Activated naive CD4-positive, alpha-beta T cell treated with anti-CD3 and anti-CD28 coated beads for 36 hours (primary cell): Measurements from ENCODE around the gene ZNF460. TPM values are rescaled to one million over a fixed set of nuclear protein-coding genes. Genes with fewer than 3 reads are reported as not detected.
A peak's percentile ranks its signal among the peaks of the same experiment; 100 is the strongest.

Experiments used
- CTCF ChIA-PET: fragments of 350-600 bp; sonication (Branson Sonifier 250); formaldehyde crosslinking; loops from one replicate; lab custom pipeline; 2021; ENCODE audit warnings: antibody characterized with exemption; lab: Charles Lee
- DNase-seq: peaks from one replicate; pipeline ENCODE4 v3.0.0-alpha.2; 2020
- H3K27ac Mint-ChIP-seq: one replicate; pipeline ENCODE4 v1.8.0; 2021; ENCODE audit warnings: mild to moderate bottlenecking, mixed read lengths
- H3K27me3 Mint-ChIP-seq: one replicate; pipeline ENCODE4 v1.8.0; 2021; ENCODE audit warnings: low read depth, mixed read lengths
- H3K36me3 Mint-ChIP-seq: one replicate; pipeline ENCODE4 v1.8.0; 2021; ENCODE audit warnings: low read depth, mixed read lengths
- H3K4me1 Mint-ChIP-seq: one replicate; pipeline ENCODE4 v1.8.0; 2021; ENCODE audit warnings: low read depth, mixed read lengths
- H3K4me3 Mint-ChIP-seq: one replicate; pipeline ENCODE4 v1.8.0; 2021; ENCODE audit warnings: mild to moderate bottlenecking, moderate library complexity, mixed read lengths
- H3K9me3 Mint-ChIP-seq: one replicate; pipeline ENCODE4 v1.8.0; 2021; ENCODE audit warnings: mixed read lengths
- intact Hi-C: fragments of 100-400 bp; cut with micrococcal nuclease; formaldehyde crosslinking; loops from one replicate; pipeline ENCODE4 v1.15.1; 2023
- total RNA-seq, 2 experiments: library from RNA; stranded (reverse); gene quantifications; one replicate each; pipeline ENCODE4 v1.2.3, GENCODE V29; 2021

ZNF460 gene
- total RNA-seq, 2 experiments from 2014 or later: 61.4 to 63.3 TPM

DNA sequence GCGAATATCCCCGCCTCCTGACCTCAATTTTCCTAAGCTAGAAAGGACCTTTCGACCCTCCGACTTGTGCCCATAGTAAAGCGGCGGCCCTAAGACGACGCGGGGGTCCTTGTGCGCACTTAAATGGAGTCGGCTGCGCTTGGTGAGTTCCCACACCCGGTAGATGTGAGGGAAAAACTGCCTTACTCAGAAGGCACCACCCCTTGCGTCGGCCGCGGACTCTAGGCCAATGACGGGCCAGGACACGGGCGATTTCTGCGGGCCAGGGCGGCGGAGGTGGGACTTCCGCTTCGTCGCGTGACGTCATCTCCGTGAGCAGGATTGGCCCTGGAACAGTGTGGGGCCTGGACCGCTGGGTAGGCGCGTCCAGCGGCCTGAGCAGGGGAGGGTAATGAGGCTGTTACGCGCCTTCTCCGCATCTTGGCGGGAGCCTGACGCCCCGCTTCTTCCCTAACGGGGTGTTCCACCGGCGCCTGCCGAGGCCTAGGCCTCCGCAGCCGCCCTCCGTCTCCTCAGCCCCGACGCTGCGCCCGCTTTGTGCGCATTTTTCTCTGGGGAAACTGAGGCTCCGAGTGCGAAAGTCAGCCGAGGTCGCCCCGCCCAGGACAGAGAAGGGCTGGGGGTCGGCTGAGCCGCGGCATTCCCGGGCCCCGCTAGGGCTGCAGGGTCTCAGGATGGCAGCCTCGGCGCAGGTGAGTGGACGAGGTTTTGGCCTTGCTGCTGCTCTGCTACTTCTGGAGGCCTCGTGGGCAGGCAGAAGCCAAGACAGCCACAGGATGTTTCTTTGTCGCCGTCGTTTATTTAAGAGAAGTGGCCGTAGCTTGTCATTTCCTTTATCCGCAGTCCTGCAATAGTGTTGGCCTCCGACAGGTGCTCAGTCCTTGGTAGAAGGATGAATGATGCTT lies 40.1 kb downstream of the ZNF460 start, which contains the start of gene ZNF543:
Gene ZNF543, plus strand, starts transcription at position 293 of the 905 bp plus-strand sequence. Its CDS starts 382 bp downstream, at position 675.
- peaks cover 58% of the 10 kb centered on the region for H3K36me3 Mint-ChIP-seq
- H3K9me3 Mint-ChIP-seq: peaks cover 31% of the 10 kb centered on the region
- DNase-seq: peak; percentile 95
- CTCF ChIA-PET: no interaction called here
- intact Hi-C loops: loop anchor here (1.0 to 2.0 kb wide), 4 partner anchors 42 to 80 kb away; partner anchors contain the start of genes TRAPPC2B, ZNF547, ZNF548 and ZNF805
- H3K27ac Mint-ChIP-seq: peak within 1 kb of the TSS; percentile 84
- H3K4me1 Mint-ChIP-seq: peaks cover 21% of the 10 kb centered on the region
- peak within 1 kb of the TSS; percentile 84 for H3K4me3 Mint-ChIP-seq
- peaks cover 27% of the 10 kb centered on the region for H3K27me3 Mint-ChIP-seq

- intact Hi-C loops: loop anchor here (2.0 kb wide), 1 partner anchor 42 kb away; no protein-coding TSS in a partner anchor
- Mint-ChIP-seq H3K36me3 (peaks cover 58% of the 10 kb centered on the region), H3K9me3 (peaks cover 29% of the 10 kb centered on the region), H3K27ac (peak overlapping the region; percentile 22), H3K4me3 (peak overlapping the region; percentile 84), H3K27me3 (peaks cover 20% of the 10 kb centered on the region), H3K4me1 (peaks cover 21% of the 10 kb centered on the region)
- CTCF ChIA-PET: no interaction called here
- DNase-seq: no peak
Observed at GRCh38 chr19:57321116-57321515, 40.8 kb downstream of the ZNF460 start.

DNA sequence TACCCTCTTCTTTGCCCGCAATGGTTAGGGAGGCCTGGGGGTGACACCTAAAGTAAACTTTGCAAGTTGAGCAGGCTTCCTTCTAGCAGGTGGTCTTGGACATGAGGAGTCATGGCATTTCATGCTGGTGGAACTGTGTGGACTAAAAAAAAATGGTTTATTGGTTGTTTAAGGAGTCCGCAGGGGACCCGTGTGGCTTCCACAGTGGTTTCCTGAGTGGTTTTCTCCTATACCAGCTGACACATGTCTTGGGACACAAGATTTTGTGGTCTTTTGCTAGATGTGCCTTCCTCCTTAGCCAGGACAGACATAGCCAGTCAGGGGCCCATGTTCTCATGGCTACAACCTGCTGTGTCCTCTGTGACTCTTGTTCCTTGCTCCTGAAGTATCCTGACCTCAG lies 41.5 kb downstream of the ZNF460 start:
- CTCF ChIA-PET: no interaction called here
- no peak overlapping the region for H3K27ac Mint-ChIP-seq
- intact Hi-C loops: loop anchor here (2.0 kb wide), 1 partner anchor 43 kb away; no protein-coding TSS in a partner anchor

DNA sequence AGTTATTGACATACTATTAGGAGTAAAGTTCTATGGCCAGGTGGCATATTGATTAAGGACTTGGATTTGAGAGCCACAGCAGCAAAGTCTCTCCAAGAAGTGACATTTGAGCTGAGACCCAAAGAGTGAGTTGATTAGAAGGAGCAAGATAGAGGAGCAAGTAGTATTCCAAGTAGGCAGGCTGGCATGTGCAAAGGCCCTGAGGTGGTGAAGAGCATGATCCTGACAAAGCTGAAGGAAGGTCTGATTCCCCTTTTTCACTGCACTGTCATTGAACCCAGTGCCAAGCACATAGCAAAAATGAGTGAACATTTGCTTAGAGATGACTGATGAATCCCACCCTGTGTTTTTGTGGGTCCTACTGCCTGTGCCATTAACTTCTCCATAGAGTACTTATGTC lies 44.7 kb downstream of the ZNF460 start:
- Mint-ChIP-seq H3K27me3 (no peaks in the 10 kb centered on the region), H3K9me3 (peaks cover 52% of the 10 kb centered on the region), H3K36me3 (peaks cover 91% of the 10 kb centered on the region), H3K4me3 (no peak overlapping the region), H3K27ac (no peak overlapping the region), H3K4me1 (peaks cover 19% of the 10 kb centered on the region)
- CTCF ChIA-PET: no interaction called here
- intact Hi-C loops: no loop called here
- no peak for DNase-seq

More for the DNA sequence above, 41.5 kb downstream of the ZNF460 start:
- H3K9me3 Mint-ChIP-seq: peaks cover 25% of the 10 kb centered on the region
- no peak for DNase-seq
- H3K36me3 Mint-ChIP-seq: peaks cover 63% of the 10 kb centered on the region
- peak overlapping the region; percentile 84 for H3K4me3 Mint-ChIP-seq
- H3K27me3 Mint-ChIP-seq: peaks cover 15% of the 10 kb centered on the region
- H3K4me1 Mint-ChIP-seq: peaks cover 21% of the 10 kb centered on the region

DNA sequence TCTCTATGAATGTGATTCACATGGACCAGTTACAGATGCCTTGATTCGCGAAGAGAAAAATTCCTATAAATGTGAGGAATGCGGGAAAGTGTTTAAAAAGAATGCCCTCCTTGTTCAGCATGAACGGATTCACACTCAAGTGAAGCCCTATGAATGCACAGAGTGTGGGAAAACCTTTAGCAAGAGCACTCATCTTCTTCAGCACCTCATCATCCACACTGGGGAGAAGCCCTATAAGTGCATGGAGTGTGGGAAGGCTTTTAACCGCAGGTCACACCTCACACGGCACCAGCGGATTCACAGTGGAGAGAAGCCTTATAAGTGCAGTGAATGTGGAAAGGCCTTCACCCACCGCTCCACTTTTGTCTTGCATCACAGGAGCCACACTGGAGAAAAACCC lies 47.7 kb downstream of the ZNF460 start:
- Mint-ChIP-seq H3K9me3 (peaks cover 54% of the 10 kb centered on the region), H3K4me1 (no peaks in the 10 kb centered on the region), H3K27me3 (no peaks in the 10 kb centered on the region), H3K4me3 (no peak overlapping the region), H3K36me3 (peaks cover 77% of the 10 kb centered on the region), H3K27ac (peak overlapping the region; percentile 61)
- DNase-seq: no peak
- CTCF ChIA-PET: no interaction called here
- intact Hi-C loops: no loop called here

GRCh38 chr19:57334191-57334590 lies 53.9 kb downstream of the ZNF460 start:
- intact Hi-C loops: no loop called here
- no peaks in the 10 kb centered on the region for H3K4me1 Mint-ChIP-seq
- H3K27me3 Mint-ChIP-seq: no peaks in the 10 kb centered on the region
- H3K27ac Mint-ChIP-seq: no peak overlapping the region
- H3K4me3 Mint-ChIP-seq: no peak overlapping the region
- H3K9me3 Mint-ChIP-seq: peaks cover 44% of the 10 kb centered on the region
- peaks cover 31% of the 10 kb centered on the region for H3K36me3 Mint-ChIP-seq
- CTCF ChIA-PET: no interaction called here
- no peak for DNase-seq

DNA sequence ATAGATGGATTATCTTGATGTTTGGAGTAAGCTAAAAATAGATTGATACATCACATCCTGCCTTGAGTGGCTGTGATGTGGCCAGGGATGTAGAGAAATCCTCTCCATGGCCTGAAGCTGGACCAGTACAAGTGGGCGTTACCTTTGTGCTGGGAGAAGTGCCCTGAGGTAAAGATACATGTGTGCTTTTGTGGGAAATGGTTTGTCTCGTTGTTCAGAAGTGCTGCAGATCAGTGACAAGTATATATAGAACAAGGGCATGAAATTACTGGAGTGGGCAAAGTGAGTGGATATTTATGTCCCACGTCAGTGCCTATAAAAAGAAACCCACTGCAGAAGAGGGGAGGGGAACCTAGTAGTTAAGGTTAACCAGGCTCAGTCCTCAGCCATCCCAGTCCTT lies 58.6 kb downstream of the ZNF460 start:
- CTCF ChIA-PET: interaction anchor here (0.6 kb wide), 1 partner anchor 143 kb away, joined by 4 read pairs; no protein-coding TSS in a partner anchor
- intact Hi-C loops: no loop called here
- DNase-seq: no peak
- Mint-ChIP-seq H3K9me3 (peaks cover 40% of the 10 kb centered on the region), H3K4me3 (no peak overlapping the region), H3K36me3 (peaks cover 21% of the 10 kb centered on the region), H3K27me3 (no peaks in the 10 kb centered on the region), H3K4me1 (no peaks in the 10 kb centered on the region), H3K27ac (no peak overlapping the region)

GRCh38 chr19:57342582-57342981 lies 62.3 kb downstream of the ZNF460 start:
- H3K27ac Mint-ChIP-seq: no peak overlapping the region
- CTCF ChIA-PET: no interaction called here

More at GRCh38 chr19:57342582-57342981, 62.3 kb downstream of the ZNF460 start:
- intact Hi-C loops: no loop called here
- H3K27me3 Mint-ChIP-seq: no peaks in the 10 kb centered on the region
- H3K4me3 Mint-ChIP-seq: no peak overlapping the region
- H3K4me1 Mint-ChIP-seq: no peaks in the 10 kb centered on the region
- no peak for DNase-seq
- peaks cover 33% of the 10 kb centered on the region for H3K9me3 Mint-ChIP-seq
- H3K36me3 Mint-ChIP-seq: peaks cover 10% of the 10 kb centered on the region

Other genes starting within 250 kb of the ZNF460 start
- not detected for gene USP29, start 160.5 kb upstream of the ZNF460 start, total RNA-seq
- not detected for gene ZIM3, start 135.3 kb upstream of the ZNF460 start, total RNA-seq
- gene DUXA, start 113.0 kb upstream of the ZNF460 start, total RNA-seq: not detected
- 10 to 100 TPM; 18.4 to 18.5 TPM for gene ZNF264, start 89.0 kb upstream of the ZNF460 start, total RNA-seq
- gene AURKC, start 49.5 kb upstream of the ZNF460 start, total RNA-seq: 1 to 10 TPM in 1 of 2 experiments, under 1 TPM in 1; 0.40 to 1.2 TPM
- 1 to 10 TPM; 6.0 to 6.5 TPM for gene ZNF805, start 39.9 kb upstream of the ZNF460 start, total RNA-seq
- gene ZNF543, start 40.0 kb downstream of the ZNF460 start, total RNA-seq: 1 to 10 TPM; 3.2 to 3.5 TPM
- gene ZNF304, start 70.8 kb downstream of the ZNF460 start, total RNA-seq: 1 to 10 TPM; 3.3 to 3.6 TPM
- gene TRAPPC2B, start 83.1 kb downstream of the ZNF460 start, total RNA-seq: 1 to 10 TPM; 3.1 to 3.4 TPM
- gene ZNF547, start 83.1 kb downstream of the ZNF460 start, total RNA-seq: 1 to 10 TPM in 1 of 2 experiments, under 1 TPM in 1; 0.84 to 1.3 TPM
- gene ZNF548, start 109.4 kb downstream of the ZNF460 start, total RNA-seq: 10 to 100 TPM; 11.9 to 13.3 TPM
- 1 to 10 TPM; 4.6 to 6.3 TPM for gene ZNF17, start 130.7 kb downstream of the ZNF460 start, total RNA-seq
- gene ZNF749, start 154.8 kb downstream of the ZNF460 start, total RNA-seq: 1 to 10 TPM; 8.2 to 9.9 TPM
- gene VN1R1, start 176.7 kb downstream of the ZNF460 start, total RNA-seq: under 1 TPM; 0.15 to 0.19 TPM
- 1 to 10 TPM; 6.0 to 8.3 TPM for gene ZNF772, start 197.1 kb downstream of the ZNF460 start, total RNA-seq
- gene ZNF419, start 207.3 kb downstream of the ZNF460 start, total RNA-seq: 1 to 10 TPM; 5.3 to 5.9 TPM
- gene ZNF773, start 219.5 kb downstream of the ZNF460 start, total RNA-seq: 1 to 10 TPM; 4.2 to 5.0 TPM
- 1 to 10 TPM; 1.8 TPM for gene ZNF549, start 246.9 kb downstream of the ZNF460 start, total RNA-seq